IMR-90 (cell line): ENCODE measurements around the gene RYR3. TPM values are rescaled to one million over a fixed set of nuclear protein-coding genes. Genes with fewer than 3 reads are reported as not detected.

Experiments
- ATAC-seq: fragments of 200-7000 bp; cut with Tn5 transposase; 2 replicates; pipeline ENCODE4 v1.9.1; 2020; ENCODE audit warnings: low read depth, mild to moderate bottlenecking, moderate library complexity
- BruUV-seq: library from RNA; stranded (reverse); fragments of 400-500 nt; replicated peaks from 2 replicates; lab custom pipeline; 2021; lab: Mats Ljungman, UMichigan
- CTCF ChIA-PET: fragments of 300-600 bp; formaldehyde crosslinking; extraction: SDS; loops from one replicate; lab custom pipeline; 2021; ENCODE audit warnings: antibody characterized with exemption; lab: Yijun Ruan, JAX
- POLR2A ChIA-PET: fragments of 300-600 bp; sonication (Branson Sonifier 250); formaldehyde crosslinking; loops from one replicate; lab custom pipeline; 2022; ENCODE audit warnings: antibody characterized with exemption; ENCODE audit not compliant: unreplicated experiment; lab: Charles Lee
- DNase-seq: peaks from one replicate; pipeline ENCODE4 v3.0.0; 2013
- H2AFZ ChIP-seq: replicated peaks from 2 replicates; pipeline ENCODE3; 2013; ENCODE audit warnings: low read length, mild to moderate bottlenecking; ENCODE audit not compliant: poor library complexity
- H2AK5ac ChIP-seq: 2 replicates; pipeline ENCODE4 v1.6.1; 2013; ENCODE audit warnings: low read depth, low read length, inconsistent platforms
- H2AK9ac ChIP-seq: replicated peaks from 2 replicates; pipeline ENCODE3; 2013; ENCODE audit warnings: mild to moderate bottlenecking, low read depth, low read length, moderate library complexity; ENCODE audit not compliant: poor library complexity
- H2BK120ac ChIP-seq: 2 replicates; pipeline ENCODE4 v1.6.1; 2013; ENCODE audit warnings: low read depth, low read length, inconsistent platforms
- H2BK15ac ChIP-seq: 3 replicates; pipeline ENCODE4 v1.6.1; 2013; ENCODE audit warnings: low read depth, low read length, inconsistent platforms
- H2BK20ac ChIP-seq: 2 replicates; pipeline ENCODE4 v1.6.1; 2013; ENCODE audit warnings: low read depth, mild to moderate bottlenecking, inconsistent platforms, low read length, moderate library complexity
- H2BK5ac ChIP-seq: 2 replicates; pipeline ENCODE4 v1.6.1; 2013; ENCODE audit warnings: mild to moderate bottlenecking, low read depth, low read length, inconsistent platforms; ENCODE audit not compliant: poor library complexity, severe bottlenecking
- H3K14ac ChIP-seq: replicated peaks from 2 replicates; pipeline ENCODE4 v1.6.1; 2013; ENCODE audit warnings: low read depth, low read length, inconsistent platforms
- H3K18ac ChIP-seq: 2 replicates; pipeline ENCODE4 v1.6.1; 2013; ENCODE audit warnings: low read depth, low read length, control low read depth
- H3K23ac ChIP-seq: 2 replicates; pipeline ENCODE4 v1.6.1; 2013; ENCODE audit warnings: low read depth, low read length, inconsistent platforms
- H3K27ac ChIP-seq: 2 replicates; pipeline ENCODE4 v1.5.1; 2013; ENCODE audit warnings: mild to moderate bottlenecking, control low read depth, low read length; ENCODE audit not compliant: insufficient read depth
- H3K27me3 ChIP-seq: 2 replicates; pipeline ENCODE4 v1.6.1; 2013; ENCODE audit warnings: low read length; ENCODE audit not compliant: control insufficient read depth, insufficient read depth
- H3K36me3 ChIP-seq: 2 replicates; pipeline ENCODE4 v1.6.1; 2013; ENCODE audit warnings: low read length, mixed read lengths; ENCODE audit not compliant: control insufficient read depth, insufficient read depth
- H3K4ac ChIP-seq: 2 replicates; pipeline ENCODE4 v1.6.1; 2013; ENCODE audit warnings: low read depth, low read length, inconsistent platforms
- H3K4me1 ChIP-seq: 2 replicates; pipeline ENCODE4 v1.6.1; 2013; ENCODE audit warnings: low read length, mixed read lengths; ENCODE audit not compliant: control insufficient read depth, insufficient read depth
- H3K4me2 ChIP-seq: 2 replicates; pipeline ENCODE4 v1.6.1; 2013; ENCODE audit warnings: low read depth, mild to moderate bottlenecking, control low read depth, low read length, moderate library complexity
- H3K4me3 ChIP-seq: 2 replicates; pipeline ENCODE4 v1.5.1; 2013; ENCODE audit warnings: low read depth, mild to moderate bottlenecking, control low read depth, low read length, moderate library complexity; ENCODE audit not compliant: insufficient read depth
- H3K56ac ChIP-seq: 2 replicates; pipeline ENCODE4 v1.6.1; 2013; ENCODE audit warnings: low read length, inconsistent platforms; ENCODE audit not compliant: insufficient read depth; ENCODE audit errors: extremely low read depth
- H3K79me1 ChIP-seq, 2 experiments: 2 replicates each; pipeline ENCODE4 v1.6.1; 2013; ENCODE audit warnings: low read length in 2 of 2, inconsistent platforms in 1 of 2, low read depth in 1 of 2
- H3K9ac ChIP-seq: 2 replicates; pipeline ENCODE4 v1.6.1; 2013; ENCODE audit warnings: low read depth, low read length, control low read depth
- H3K9me1 ChIP-seq: 2 replicates; pipeline ENCODE4 v1.6.1; 2013; ENCODE audit warnings: low read length, inconsistent platforms; ENCODE audit not compliant: insufficient read depth
- H3K9me3 ChIP-seq: 2 replicates; pipeline ENCODE4 v1.6.1; 2013; ENCODE audit warnings: low read length; ENCODE audit not compliant: control insufficient read depth, insufficient read depth
- H4K20me1 ChIP-seq: 2 replicates; pipeline ENCODE4 v1.6.1; 2013; ENCODE audit warnings: low read length, inconsistent platforms; ENCODE audit not compliant: insufficient read depth
- H4K5ac ChIP-seq: 2 replicates; pipeline ENCODE4 v1.6.1; 2013; ENCODE audit warnings: mild to moderate bottlenecking, low read depth, low read length, control low read depth
- H4K8ac ChIP-seq, 2 experiments: 2 replicates each; pipeline ENCODE4 v1.6.1; 2013; ENCODE audit warnings: low read depth in 2 of 2, low read length in 2 of 2, control low read depth in 1 of 2, inconsistent platforms in 1 of 2
- H4K91ac ChIP-seq: 2 replicates; pipeline ENCODE4 v1.6.1; 2013; ENCODE audit warnings: low read depth, low read length, inconsistent platforms; ENCODE audit not compliant: insufficient read depth
- BHLHE40 ChIP-seq: fragments of 150-350 bp; IDR thresholded peaks from 2 replicates; pipeline ENCODE4 v1.6.1; 2016; ENCODE audit warnings: mild to moderate bottlenecking, low read depth, low read length
- CEBPB ChIP-seq: IDR thresholded peaks from 2 replicates; pipeline ENCODE4 v1.6.1; 2012; ENCODE audit warnings: low read depth, low read length, improper control_type of control experiment
- CHD1 ChIP-seq: IDR thresholded peaks from 2 replicates; pipeline ENCODE4 v1.6.1; 2012; ENCODE audit warnings: low read depth, low read length, improper control_type of control experiment
- CTCF ChIP-seq: conservative IDR thresholded peaks from 2 replicates; pipeline ENCODE4 v1.5.1; 2012; ENCODE audit warnings: mild to moderate bottlenecking, low read depth, low read length, improper control_type of control experiment
- FOS ChIP-seq: fragments of 150-350 bp; IDR thresholded peaks from 2 replicates; pipeline ENCODE4 v1.6.1; 2016; ENCODE audit warnings: low read depth, low read length
- MAFK ChIP-seq: IDR thresholded peaks from 2 replicates; pipeline ENCODE4 v1.6.1; 2012; ENCODE audit warnings: low read depth, low read length, improper control_type of control experiment
- MAZ ChIP-seq: IDR thresholded peaks from 2 replicates; pipeline ENCODE4 v1.6.1; 2012; ENCODE audit warnings: low read depth, mild to moderate bottlenecking, low read length, improper control_type of control experiment, moderate library complexity, borderline replicate concordance
- MXI1 ChIP-seq: IDR thresholded peaks from 2 replicates; pipeline ENCODE4 v1.6.1; 2012; ENCODE audit warnings: low read depth, mild to moderate bottlenecking, low read length, moderate library complexity, borderline replicate concordance
- NFE2L2 ChIP-seq: fragments of 150-350 bp; IDR thresholded peaks from 2 replicates; pipeline ENCODE4 v1.6.1; 2016; ENCODE audit warnings: low read depth, mild to moderate bottlenecking, low read length
- POLR2A ChIP-seq: IDR thresholded peaks from 2 replicates; pipeline ENCODE4 v1.6.1; 2012; ENCODE audit warnings: mild to moderate bottlenecking, low read depth, low read length
- RAD21 ChIP-seq: IDR thresholded peaks from 2 replicates; pipeline ENCODE4 v1.6.1; 2012; ENCODE audit warnings: low read length, improper control_type of control experiment
- RCOR1 ChIP-seq: IDR thresholded peaks from 2 replicates; pipeline ENCODE4 v1.6.1; 2012; ENCODE audit warnings: mild to moderate bottlenecking, low read length, improper control_type of control experiment; ENCODE audit not compliant: insufficient replicate concordance
- RFX5 ChIP-seq: IDR thresholded peaks from 2 replicates; pipeline ENCODE4 v1.8.0; 2012; ENCODE audit warnings: low read depth, mild to moderate bottlenecking, low read length, moderate library complexity
- SMC3 ChIP-seq: fragments of 150-350 bp; IDR thresholded peaks from 2 replicates; pipeline ENCODE4 v1.6.1; 2016; ENCODE audit warnings: low read depth, mild to moderate bottlenecking, antibody characterized with exemption, low read length, moderate library complexity
- WGBS, 2 experiments: methylation state at CpG; one replicate each; pipeline versions ENCODE4 v1.1.5 to v1.1.7; 2013; ENCODE audit warnings: missing lambda C conversion rate in 2 of 2; ENCODE audit not compliant: insufficient read length in 1 of 2; ENCODE audit errors: extremely low coverage in 2 of 2; 5-methylcytosine and 5-hydroxymethylcytosine counted together
- dilution Hi-C: fragments of 300-500 bp; cut with HindIII; formaldehyde crosslinking; loops from one replicate; pipeline ENCODE4 v1.14.3; 2018; ENCODE audit warnings: low sequenced_read_pairs; ENCODE audit not compliant: unreplicated experiment
- in situ Hi-C: fragments of 300-500 bp; cut with MboI; formaldehyde crosslinking; loops from 3 replicates; pipeline ENCODE4 v1.14.3; 2019; ENCODE audit warnings: low sequenced_read_pairs, inconsistent platforms, mixed read lengths
- intact Hi-C: fragments of 100-400 bp; cut with micrococcal nuclease; formaldehyde crosslinking; loops from 2 replicates; pipeline ENCODE4 v1.10.0; 2022
- polyA plus RNA-seq, 3 experiments: library from polyadenylated mRNA; depleted of rRNA; stranded (reverse); fragments of >200 nt; gene quantifications; 2 replicates each; pipeline ENCODE4 v1.2.3, GENCODE V29; 2012; ENCODE audit warnings: low replicate concordance in 1 of 3
- total RNA-seq: library from RNA; depleted of rRNA; stranded (reverse); fragments of >200 nt; gene quantifications from 2 replicates; pipeline ENCODE4 v1.2.3, GENCODE V29; 2012
- TF ChIP-seq, protein P1 (sequence below): fragments of 150-350 bp; IDR thresholded peaks from 2 replicates; pipeline ENCODE4 v1.6.1; 2017; ENCODE audit warnings: mild to moderate bottlenecking, antibody characterized with exemption, low read length, low read depth
- TF ChIP-seq, protein P2 (sequence below): fragments of 150-350 bp; IDR thresholded peaks from 2 replicates; pipeline ENCODE4 v1.6.1; 2016; ENCODE audit warnings: low read depth, mild to moderate bottlenecking, low read length, moderate library complexity, borderline replicate concordance

The RYR3 gene
- total and polyA plus RNA-seq, 2 of the 4 experiments (the other 2 are of a cell fraction): 0.18 TPM; not detected in 1

- ATAC-seq: no peak
- H3K4me2 ChIP-seq: no peak overlapping the region
- no peak overlapping the region for H3K18ac ChIP-seq
- no peaks in the 10 kb centered on the region for H3K4me1 ChIP-seq
- H3K79me1 ChIP-seq: no peaks in the 10 kb centered on the region
- dilution Hi-C loops (no loop called here), intact Hi-C loops (no loop called here), in situ Hi-C loops (no loop called here)
- CTCF ChIA-PET: no interaction called here
- H3K27ac ChIP-seq: no peak overlapping the region
- no CpG with 5 or more reads among the region's 5 CpGs for WGBS, 2 experiments
- no peak overlapping the region for H2BK20ac ChIP-seq
- no peak overlapping the region for H2AFZ ChIP-seq
- no peaks in the 10 kb centered on the region for H3K36me3 ChIP-seq
- no peak overlapping the region for H3K9ac ChIP-seq
- H2AK5ac ChIP-seq: no peak overlapping the region
- H3K27me3 ChIP-seq: peaks cover 2% of the 10 kb centered on the region
- H2AK9ac ChIP-seq: no peak overlapping the region
- no peak overlapping the region for H3K4me3 ChIP-seq
- no peak overlapping the region for H2BK120ac ChIP-seq
- H3K9me1 ChIP-seq: no peaks in the 10 kb centered on the region
- H3K4ac ChIP-seq: no peak overlapping the region
- TF ChIP-seq RFX5: no peak
- no peak for TF ChIP-seq RAD21
- TF ChIP-seq, protein P1, sequence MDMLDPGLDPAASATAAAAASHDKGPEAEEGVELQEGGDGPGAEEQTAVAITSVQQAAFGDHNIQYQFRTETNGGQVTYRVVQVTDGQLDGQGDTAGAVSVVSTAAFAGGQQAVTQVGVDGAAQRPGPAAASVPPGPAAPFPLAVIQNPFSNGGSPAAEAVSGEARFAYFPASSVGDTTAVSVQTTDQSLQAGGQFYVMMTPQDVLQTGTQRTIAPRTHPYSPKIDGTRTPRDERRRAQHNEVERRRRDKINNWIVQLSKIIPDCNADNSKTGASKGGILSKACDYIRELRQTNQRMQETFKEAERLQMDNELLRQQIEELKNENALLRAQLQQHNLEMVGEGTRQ: no peak
- TF ChIP-seq CHD1: no peak
- no peak for TF ChIP-seq SMC3
- no peak for TF ChIP-seq BHLHE40
- TF ChIP-seq MAFK: no peak
- no peak for TF ChIP-seq POLR2A
- no peak for TF ChIP-seq CTCF
- TF ChIP-seq, protein P2, sequence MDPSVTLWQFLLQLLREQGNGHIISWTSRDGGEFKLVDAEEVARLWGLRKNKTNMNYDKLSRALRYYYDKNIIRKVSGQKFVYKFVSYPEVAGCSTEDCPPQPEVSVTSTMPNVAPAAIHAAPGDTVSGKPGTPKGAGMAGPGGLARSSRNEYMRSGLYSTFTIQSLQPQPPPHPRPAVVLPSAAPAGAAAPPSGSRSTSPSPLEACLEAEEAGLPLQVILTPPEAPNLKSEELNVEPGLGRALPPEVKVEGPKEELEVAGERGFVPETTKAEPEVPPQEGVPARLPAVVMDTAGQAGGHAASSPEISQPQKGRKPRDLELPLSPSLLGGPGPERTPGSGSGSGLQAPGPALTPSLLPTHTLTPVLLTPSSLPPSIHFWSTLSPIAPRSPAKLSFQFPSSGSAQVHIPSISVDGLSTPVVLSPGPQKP: no peak
- no peak for TF ChIP-seq NFE2L2
- TF ChIP-seq FOS: no peak
- TF ChIP-seq CEBPB: no peak
- no peak for TF ChIP-seq RCOR1
- TF ChIP-seq MAZ: no peak
- TF ChIP-seq MXI1: no peak
- H4K91ac ChIP-seq: no peak overlapping the region
- no peak overlapping the region for H3K56ac ChIP-seq
- no peak overlapping the region for H2BK15ac ChIP-seq
- DNase-seq: no peak
- no peak overlapping the region for H4K5ac ChIP-seq
- BruUV-seq: no TSS peak
- no peak overlapping the region for H4K8ac ChIP-seq
- H2BK5ac ChIP-seq: no peak overlapping the region
- POLR2A ChIA-PET: no interaction called here
- no peak overlapping the region for H3K14ac ChIP-seq
- no peak overlapping the region for H3K23ac ChIP-seq
- no peaks in the 10 kb centered on the region for H3K9me3 ChIP-seq
- H4K20me1 ChIP-seq: no peaks in the 10 kb centered on the region
These were observed 119.8 kb downstream of the RYR3 start for GRCh38 chr15:33430577-33430976.
